ENCODE results near the gene PADI1. TPM values are rescaled to one million over a fixed set of nuclear protein-coding genes. Genes with fewer than 3 reads are reported as not detected.

Gene PADI1
- polyA plus RNA-seq, 3 donors = 0.06 to 0.22 (median 0.08) TPM

DNA sequence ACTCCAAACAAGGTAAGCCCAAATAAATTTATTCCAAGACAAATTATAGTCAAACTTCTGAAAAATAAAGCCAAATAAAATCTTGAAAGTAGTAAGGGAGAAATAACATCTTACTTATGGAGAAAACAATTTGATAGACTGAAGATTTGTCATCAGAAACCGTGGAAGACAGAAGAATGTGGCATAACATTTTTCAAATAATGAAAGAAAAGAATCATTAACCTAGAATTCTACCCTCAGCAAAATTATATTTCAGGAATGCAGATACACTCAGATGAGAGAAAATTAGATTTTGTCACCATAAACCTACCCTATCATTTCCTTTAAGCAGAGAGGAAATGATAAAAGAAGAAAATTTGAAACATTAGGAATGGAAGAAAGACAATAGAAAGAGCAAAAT, 27.3 kb upstream of the PADI1 start:
- DNase-seq = no peak

DNA sequence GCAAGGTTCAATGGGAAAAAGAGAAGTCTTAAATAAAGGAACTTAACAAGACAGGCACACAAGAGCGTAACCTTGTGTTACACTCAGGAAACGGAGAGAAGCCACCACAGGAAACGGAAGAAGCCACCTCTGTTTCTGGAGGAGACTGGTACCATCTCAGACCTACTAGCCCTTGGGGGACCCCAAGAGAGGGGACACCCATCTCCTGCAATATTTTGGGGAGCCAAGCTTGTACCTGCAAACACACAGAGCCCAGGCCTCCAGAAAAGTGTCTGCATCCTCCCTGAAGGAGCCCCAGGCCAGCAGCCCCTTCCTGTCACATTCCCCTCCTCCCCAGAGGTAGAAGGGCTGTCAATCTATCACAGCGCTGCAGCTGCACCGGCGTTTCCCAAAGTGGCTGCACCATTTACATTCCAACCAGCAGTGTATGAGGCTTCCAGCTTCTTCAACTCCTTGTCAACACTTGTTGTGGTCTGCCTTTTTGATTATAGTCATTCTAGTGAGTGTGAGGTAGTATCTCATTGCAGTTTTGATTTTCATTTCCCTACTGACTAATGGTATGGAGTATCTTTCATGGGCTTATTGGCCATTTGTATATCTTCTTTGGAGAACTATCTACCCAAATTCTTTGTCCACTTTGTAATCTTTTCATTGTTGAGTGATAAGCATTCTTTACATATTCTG, 23.0 kb upstream of the PADI1 start:
- DNase-seq = no peak

DNA sequence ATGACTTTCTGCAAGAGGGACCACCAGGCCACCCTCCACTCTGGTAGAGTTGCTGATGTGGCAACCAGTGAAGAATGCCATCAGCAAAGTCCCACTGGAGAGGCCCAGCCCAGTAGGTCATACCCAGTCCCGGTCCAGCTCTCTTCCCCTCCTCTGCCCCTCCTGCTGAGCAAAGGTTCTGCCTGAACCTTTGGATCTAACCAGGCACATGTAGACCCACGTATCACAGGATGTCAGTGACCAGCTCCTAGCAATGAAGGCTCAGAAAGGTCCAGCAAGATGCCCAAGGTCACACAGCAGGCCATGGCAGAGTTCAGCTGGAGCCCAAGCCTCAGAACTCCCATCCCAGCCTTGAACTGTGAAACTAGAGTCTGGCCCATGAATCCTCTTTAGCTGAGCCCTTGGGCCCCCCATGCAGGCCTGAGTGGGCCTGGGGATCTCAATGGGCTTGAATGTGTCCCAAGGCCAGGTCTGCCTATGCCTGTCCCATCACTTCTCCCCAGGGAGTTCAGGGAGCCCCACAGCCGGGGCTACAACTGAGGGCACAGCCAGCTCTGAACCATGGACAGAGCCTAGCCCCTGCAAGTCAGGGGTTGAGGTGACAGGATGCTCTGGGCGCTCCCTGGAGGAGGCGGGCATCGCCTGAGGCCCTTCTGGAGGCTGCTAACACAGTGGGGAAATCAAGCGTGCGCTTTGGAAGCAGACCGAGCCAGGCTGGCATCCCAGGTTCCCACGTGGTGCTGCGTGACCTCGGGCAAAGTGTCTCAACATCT, 21.4 kb upstream of the PADI1 start:
- no peak for DNase-seq

DNA sequence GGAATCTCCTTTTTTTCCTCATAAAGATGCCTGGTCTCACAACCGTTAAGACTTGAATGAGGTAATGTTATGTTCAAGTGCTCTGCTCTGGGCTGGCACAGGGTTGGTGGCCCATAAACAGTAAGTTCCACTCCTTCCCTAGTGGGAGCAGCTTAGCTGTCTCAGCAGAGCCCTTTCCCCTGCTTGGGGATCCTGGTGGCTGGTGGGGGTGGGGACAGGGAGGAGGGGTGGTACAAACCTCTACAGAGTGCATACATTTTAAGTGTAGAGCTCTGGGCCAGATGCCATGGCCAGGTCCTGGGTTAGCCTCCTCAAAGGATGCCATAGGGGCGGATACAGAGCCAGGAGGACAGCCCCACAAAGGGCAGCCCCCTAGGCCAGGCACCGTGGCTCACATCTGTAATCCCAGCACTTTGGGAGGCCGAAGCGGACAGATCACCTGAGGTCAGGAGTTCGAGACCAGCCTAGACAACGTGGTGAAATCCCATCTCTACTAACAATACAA, 20.7 kb upstream of the PADI1 start:
- DNase-seq = no peak

DNA sequence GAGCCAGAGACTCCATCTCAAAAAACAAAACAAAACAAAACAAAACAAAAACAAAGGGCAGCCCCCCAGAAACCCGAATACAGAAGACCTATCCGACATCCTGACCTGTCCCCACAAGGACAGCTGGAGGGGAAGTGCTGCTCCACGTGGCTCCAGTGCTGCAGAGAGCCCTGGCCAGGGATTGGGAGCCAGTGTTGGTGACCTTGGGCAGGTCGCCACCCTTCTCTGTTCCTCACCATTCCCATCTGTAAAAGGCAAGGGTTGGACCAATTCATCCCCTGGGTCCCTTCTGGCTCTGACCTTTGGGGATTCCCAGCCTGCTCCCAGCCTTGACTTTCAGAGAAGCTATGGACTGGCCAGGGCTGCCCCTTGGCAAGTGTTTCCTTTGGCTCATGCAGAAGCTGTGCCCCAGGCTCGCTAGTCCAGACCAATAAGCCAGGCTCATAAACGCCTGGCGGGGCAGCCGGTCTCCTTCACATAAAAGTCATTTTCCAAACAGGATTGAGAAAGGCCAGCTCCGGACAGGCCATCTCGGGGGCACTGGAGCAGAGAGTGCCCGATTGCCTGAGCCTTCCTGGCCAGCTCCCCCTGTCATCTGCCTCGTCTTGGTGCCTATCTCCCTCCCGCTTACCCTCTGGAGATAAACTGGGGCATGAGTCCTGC, 20.0 kb upstream of the PADI1 start:
- DNase-seq = no peak

DNA sequence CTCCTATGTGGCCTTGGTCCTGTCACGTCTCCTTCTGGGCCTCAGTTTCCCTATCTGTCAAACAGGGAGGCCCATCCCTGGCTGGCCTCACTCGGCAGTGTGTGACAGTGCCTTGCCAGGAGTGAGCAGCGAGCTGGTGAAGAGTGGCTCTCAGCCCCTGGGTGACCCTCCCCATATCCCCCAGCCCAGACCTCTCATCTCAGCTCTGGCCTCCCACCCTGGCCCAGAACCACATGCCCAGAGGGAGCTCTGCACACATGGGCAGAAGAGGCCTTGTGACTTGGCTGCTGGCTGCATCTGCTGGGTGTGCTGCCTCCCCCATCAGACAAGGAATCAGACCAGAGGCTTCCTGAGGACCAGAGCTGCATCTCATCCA, 19.5 kb upstream of the PADI1 start:
- DNase-seq = no peak

DNA sequence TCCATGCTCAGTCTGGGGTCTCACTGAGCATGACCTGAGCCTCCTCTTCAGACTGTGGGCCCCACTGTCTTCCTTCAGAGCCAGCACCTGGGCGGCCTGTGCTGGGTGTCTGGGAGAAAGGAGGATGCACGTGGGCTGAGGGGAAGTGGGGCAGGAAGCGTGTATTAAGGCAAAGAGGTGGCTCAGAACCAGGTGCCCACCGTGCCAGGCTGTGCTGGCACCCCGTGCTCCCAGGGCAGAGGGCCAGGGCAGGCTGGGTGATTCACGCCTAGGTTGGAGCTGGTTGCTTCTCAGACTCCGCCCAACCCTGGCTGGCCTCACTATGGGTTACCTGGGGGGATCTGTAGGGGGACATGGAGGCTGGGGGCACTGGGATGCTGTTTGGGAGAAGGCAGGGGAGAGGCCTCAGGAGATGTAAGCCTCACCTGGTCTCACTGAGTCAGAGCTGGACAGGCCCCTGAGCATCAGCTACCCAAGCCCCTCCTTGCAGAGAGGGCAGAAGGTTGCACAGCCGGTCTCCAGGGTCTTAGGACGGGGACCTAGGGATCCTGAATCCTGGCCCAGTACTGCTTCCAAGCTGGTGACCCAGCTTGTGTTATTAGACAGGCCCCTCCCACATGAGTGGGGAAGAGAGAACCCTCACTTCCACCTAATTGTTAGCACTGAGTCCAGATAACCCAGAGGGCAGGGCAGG, 18.6 kb upstream of the PADI1 start:
- no peak for DNase-seq

DNA sequence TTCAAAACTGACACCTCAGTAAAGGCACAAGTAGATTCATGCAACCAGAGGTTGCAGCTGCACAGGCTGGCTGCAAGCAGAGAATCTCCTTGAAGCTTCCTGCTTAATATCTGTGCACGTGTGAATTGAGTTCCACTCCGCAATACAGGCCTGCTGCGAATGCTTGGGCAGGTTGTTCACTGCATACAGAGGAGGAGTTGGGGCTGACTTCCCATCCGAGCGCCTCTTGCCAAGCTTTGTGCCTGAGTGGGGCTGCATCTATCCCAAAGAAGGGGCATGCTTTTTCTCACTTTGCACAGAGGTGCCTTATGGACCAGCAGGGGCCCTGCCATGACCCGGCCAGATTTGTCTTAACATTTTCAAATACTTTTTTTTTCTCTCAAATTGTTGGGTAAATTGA, 17.9 kb upstream of the PADI1 start:
- no peak for DNase-seq

DNA sequence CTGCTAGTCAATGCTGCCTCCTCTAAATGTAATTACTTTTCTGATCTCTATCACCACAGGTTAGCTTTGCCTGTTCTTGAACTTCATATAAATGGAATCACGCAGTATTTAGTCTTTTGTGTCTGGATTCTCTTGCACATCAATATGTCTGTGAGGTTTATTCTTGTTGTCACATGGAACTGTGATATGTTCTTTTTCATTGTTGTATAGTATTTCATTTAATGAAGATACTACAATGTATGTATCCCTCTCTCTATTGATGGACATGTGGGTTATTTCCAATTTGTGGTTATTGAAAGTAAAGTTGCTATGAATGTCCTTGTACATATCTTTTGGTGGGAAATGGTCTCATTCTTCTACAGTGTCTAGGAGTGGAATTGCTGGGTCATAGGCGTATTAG, 16.7 kb upstream of the PADI1 start:
- DNase-seq = no peak

DNA sequence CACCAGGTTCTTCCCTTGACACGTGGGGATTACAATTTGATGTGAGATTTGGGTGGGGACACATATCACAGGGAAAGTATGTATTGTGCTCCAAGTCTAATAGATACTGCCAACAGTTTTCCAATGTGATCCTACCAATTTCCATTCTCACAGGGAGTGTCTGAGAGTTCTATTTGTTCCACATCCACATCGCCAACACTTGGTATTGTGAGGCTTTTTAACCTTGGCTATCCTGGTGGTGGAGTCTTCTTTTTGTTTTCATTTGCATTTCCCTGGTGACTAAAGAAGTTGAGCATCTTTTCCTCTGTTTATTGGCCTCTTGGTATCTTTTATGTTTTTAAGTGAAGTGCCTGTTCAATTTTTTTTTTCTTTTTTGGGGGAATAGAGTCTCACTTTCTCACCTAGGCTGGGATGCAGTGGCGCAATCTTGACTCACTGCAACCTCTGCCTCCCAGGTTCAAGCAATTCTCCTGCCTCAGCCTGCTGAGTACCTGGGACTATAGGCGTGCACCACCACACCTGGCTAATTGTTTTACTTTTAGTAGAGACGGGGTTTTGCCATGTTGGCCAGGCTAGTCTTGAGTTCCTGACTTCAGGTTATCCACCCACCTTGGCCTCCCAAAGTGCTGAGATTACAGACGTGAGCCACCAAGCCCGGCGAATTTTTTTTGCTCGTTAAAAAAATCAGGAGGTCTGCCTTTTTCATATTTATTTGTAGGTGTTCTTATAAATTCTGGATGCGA, 15.9 kb upstream of the PADI1 start:
- no peak for DNase-seq

DNA sequence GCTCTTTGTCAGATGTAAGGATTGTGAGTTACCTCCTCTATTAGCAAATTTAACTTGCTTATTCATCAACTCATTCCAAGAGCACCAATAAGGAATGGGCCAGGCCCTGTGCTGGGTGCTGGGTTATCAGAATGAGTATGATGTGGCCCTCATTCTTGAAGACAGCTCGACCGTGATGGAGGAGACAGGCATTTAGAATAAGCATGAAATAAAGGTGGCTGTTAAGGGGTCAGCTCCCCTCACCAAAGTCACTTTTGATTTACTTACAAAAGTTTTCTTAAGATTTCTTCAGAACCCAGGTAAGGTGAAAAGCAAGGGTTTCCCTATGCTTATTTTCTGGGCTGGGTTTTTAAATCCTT, 15.3 kb upstream of the PADI1 start:
- no peak for DNase-seq

DNA sequence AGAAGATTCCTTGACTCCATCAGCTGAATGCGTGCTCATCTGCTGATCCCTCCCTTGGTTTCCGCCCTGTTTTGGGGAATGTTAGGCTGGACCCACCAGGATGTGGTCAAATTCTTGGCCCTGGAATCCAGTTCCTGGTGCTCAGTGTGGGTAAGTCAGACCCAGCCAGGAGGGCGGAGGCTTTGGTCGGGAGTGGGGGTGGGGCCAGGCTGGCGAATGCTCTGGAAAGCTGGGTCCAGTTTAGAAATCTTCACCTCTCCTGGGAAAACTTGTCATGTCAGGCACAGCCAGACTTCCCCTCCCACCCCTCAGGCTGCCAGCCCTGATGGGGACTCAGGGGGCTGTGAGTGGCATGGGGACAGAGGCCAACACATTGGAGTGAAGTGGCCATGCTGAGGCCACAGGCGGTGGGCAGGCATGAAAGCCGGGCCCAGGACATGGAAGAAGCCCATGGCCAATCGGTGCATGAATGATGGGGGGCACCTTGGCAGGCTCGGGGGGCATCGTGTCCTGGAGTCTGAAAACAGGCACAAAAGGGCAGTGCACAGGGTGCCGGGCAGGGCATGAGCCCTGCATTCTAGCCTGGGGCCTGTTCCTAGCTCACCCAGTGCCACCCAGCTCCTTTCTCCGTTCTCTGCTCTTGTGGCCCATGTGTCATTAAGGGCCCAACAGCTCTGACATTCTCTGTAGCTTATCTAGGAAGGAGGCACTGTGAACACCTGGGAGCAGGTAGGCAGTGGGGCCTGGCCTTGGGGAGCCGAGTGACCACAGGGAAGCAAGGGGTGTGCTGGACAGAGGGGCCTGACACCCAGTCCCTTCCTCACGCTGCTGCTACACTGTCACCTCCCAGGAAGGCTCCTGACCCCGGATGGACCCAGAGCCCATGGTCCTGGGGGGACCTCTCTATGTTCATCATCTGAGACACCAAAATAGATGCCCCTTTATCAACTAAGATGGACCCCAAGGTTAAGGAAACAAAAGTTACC, 14.6 kb upstream of the PADI1 start:
- no peak for DNase-seq

DNA sequence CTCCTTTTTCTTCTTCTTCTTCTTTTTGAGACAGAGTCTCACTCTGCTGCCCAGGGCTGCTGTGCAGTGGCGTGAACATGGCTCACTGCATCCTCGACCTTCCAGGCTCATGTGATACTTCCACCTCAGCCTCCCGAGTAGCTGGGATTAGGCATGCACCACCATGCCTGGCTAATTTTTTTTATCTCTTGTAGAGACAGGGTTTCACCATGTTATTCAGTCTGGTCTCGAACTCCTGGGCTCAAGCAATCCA, 13.0 kb upstream of the PADI1 start:
- DNase-seq = no peak

DNA sequence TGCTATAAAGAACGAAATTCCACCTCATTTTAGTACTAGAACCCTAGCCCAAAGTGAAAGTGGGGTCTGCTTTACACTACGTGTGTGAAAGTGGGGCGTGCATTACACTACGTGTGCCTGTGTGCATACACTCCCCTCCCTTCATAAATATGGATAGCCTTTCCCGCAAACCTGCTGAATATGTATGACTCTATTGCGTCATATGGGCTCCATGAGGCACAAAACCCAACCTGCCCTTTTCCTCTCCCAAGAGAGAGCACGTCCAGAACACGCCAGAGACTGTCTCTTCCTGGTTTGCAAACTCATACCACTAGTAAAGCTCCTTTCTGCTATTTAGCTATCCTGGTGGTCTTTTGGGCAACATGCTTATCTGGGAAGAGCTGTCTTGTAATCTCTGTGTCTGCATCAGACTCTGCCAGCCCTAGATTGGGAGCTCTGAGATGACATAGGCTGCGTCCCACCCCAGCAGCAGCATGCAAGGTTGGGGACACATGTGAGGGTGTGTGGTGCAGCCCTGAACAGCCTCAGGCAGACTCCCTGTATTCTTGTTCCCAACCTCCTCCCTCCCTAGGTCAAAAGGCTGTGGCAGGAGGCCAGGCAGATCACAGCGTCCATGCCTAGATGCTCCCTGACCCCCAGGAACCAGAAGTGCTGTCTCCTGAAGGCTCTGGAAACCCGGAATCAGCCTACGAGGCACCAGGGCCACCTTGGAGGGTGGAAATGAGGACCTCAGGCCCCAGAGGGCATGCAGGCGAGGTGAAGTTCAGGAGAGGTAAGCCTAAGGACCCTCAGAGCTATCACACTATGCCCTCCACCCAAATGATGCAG, 12.3 kb upstream of the PADI1 start:
- DNase-seq = no peak

DNA sequence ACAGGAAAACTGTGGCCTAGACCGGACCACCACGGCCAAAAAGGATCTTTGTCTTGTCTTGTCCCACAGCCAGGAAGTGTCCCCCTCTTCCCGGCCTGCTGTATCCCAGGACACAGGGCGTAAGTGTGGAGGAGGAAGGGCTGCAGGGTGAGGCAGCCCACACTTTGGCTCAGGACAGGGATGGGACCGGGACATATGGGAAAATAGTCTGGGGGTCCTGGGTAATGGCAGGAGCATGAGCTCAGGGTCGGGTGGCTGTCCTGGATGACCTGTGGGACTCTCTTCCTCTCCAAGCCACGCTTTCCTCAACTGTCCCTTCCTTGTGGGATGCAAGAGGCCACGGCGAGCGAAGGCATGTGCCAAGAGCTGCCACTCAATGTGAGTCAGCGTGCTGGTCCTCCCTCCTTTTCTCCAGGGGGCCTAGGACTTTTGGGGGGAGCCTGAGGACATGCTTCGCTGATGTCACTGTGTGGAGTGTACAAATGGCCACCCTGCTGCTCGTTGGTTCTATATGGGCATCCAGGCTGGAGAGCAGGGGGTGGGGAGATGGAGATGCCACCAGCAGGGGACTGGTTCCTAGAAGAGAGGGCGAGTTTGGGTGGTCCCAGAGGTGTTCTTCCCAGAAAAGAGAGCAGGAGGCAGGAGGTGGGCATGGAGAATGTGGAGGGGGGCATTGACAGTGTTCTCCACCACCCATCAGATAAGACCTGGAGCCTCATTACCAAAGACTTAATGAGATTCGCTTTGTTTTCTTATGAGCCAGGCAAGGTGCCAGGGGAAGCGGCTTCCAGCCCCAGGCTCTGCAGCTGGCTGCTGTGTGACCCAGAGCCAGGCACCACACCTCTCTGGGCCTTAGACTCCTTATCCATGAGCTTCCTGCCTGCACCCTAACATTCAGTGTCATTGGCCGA, 11.5 kb upstream of the PADI1 start:
- DNase-seq = no peak

DNA sequence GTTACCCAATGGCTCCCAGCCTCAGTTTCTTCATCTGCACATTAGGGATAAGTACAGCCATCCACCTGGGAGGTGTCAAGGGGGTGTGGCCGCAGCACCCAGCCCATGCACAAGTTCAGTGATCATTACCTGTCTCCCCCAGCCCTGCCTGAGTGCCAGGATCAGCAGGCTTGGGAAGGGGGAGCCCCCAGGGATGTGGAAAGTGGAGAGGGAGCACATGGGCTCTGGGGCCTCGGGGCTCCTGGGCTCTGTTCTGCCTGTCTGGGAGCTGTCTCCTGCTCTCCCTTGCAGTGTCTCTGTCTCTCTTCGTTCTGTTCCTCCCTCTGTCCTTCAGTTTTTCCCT, 10.8 kb upstream of the PADI1 start:
- no peak for DNase-seq

DNA sequence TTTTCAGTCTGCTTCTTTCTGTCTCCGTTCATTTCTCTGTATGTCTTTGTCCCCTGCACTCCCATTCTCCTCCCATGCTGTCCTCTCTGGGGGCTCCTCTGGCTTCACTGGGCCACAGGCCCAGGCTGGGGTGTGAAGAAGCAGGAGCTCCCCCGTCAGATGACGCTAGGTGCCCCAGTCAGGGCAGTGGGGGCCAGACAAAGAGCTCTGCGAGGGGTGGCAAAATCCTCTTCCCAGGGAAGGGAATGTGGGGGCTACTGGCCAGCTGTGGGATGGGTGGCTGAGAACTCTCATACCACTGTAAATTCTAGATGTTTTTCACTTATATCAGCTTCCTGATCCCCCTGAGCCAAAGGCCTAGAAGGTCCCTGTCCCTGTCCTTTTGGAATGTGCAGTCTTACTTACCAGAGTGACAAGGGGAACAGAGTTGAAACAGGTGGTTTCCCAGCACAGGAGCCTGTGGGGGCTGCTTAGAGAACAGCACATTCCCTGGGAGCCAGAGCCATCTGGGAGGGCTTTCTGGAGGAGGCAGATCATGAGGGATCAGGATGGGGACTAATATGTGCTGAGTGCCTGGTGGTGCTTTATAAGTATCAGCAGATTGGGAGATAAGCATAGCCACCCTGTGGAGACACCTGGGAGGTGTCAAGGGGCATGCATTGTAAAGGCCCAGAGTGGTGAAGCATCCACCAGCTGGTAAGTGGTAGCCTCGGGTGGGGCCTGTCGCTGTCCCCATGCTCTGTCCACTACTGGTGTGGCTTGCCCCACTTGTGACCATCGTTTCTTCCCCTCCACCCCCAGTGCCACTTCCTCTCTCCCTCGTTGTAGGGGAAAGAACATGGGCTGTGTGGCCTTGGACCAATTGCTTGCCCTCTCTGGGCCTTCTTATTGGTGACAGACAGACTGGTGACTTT, 10.1 kb upstream of the PADI1 start:
- no peak for DNase-seq

DNA sequence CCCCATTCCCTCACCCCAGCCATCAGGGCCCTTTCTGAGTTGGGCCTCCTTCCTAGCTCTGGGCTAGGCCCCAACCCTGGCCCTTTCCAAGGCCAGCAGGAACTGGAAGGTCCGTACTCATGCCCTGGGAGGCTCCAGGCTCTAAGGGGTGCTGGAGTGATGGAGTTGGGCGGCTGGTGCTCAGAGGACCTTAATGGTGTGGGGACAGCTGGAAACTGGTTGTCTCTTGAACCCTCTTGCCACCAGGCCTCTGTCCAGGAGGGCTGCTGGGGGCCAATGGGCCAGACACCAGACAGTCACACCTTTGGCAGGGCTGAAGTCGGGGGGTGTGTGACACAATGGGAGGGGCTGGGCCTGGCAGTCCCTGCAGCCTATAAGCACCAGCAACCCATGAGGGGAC, 9.2 kb upstream of the PADI1 start:
- DNase-seq = no peak

Measured in renal pelvis (tissue), 4 donors.